Measurements from ENCODE around the gene PPEF1.

GRCh38 chrX:18793601-18794089, 86.2 kb downstream of the PPEF1 start:
- TF ChIP-seq POLR2A (IDR thresholded peaks at IDR 0.05) (no peak), CTCF (IDR thresholded peaks at IDR 0.05) (no peak)
